Gastroesophageal sphincter (tissue), 4 donors: ENCODE measurements around the gene EMP2. TPM values are rescaled to one million over a fixed set of nuclear protein-coding genes. Genes with fewer than 3 reads are reported as not detected.
"Not testable (repeated sequence)": the region's sequence is repeated elsewhere in the genome, so short reads cannot be mapped to it uniquely, and the experiment has no call there.

Source experiments
- ATAC-seq: fragments of 150-250 bp; one replicate; pipeline ENCODE4 v1.9.1; 2016; ENCODE audit warnings: mild to moderate bottlenecking, moderate library complexity
- H3K27ac ChIP-seq, 4 donors: fragments of 200-600 bp; sonication (generic) in 3 of 4; 1 replicate in 3 of 4; 2 replicates in 1 of 4; pipeline ENCODE4 v1.5.1; 2016 to 2019
- H3K27me3 ChIP-seq: fragments of 200-600 bp; sonication (generic); one replicate; pipeline ENCODE4 v1.5.1; 2019
- H3K36me3 ChIP-seq, 2 donors: fragments of 200-600 bp; sonication (generic); one replicate each; pipeline ENCODE4 v1.5.1; 2019; ENCODE audit warnings: control low read depth in 1 of 2
- H3K4me1 ChIP-seq, 3 donors: fragments of 200-600 bp; sonication (generic); 1 replicate in 2 of 3; 2 replicates in 1 of 3; pipeline ENCODE4 v1.5.1; 2016 to 2019; ENCODE audit warnings: control low read depth in 2 of 3
- H3K4me3 ChIP-seq, 2 donors: fragments of 200-600 bp; sonication (generic); one replicate each; pipeline ENCODE4 v1.5.1; 2019; ENCODE audit warnings: mild to moderate bottlenecking in 1 of 2, moderate library complexity in 1 of 2
- H3K9me3 ChIP-seq, 3 donors: fragments of 200-600 bp; sonication (generic); one replicate each; pipeline ENCODE4 v1.5.1; 2017 to 2019; ENCODE audit warnings: control low read depth in 2 of 3
- EP300 ChIP-seq: sonication (generic); formaldehyde crosslinking; IDR thresholded peaks from one replicate; pipeline ENCODE4 v1.6.1; 2017; ENCODE audit warnings: antibody characterized with exemption, mild to moderate bottlenecking
- POLR2A ChIP-seq, 2 donors: fragments of 450-650 bp; IDR thresholded peaks; one replicate each; pipeline ENCODE4 v1.6.1; 2017; ENCODE audit warnings: antibody characterized with exemption in 2 of 2, mild to moderate bottlenecking in 2 of 2, moderate library complexity in 1 of 2
- POLR2AphosphoS5 ChIP-seq: sonication (generic); formaldehyde crosslinking; IDR thresholded peaks from one replicate; pipeline ENCODE4 v1.6.1; 2017; ENCODE audit warnings: antibody characterized with exemption
- WGBS, 2 donors: methylation state at CpG; one replicate each; pipeline ENCODE4 v1.1.5; 2018; ENCODE audit warnings: low coverage in 1 of 2; 5-methylcytosine and 5-hydroxymethylcytosine counted together
- total RNA-seq, 4 donors: library from RNA; depleted of rRNA; stranded (reverse); fragments of >200 nt; gene quantifications; one replicate each; pipeline ENCODE4 v1.1.0, GENCODE V29; 2016
- TF ChIP-seq, protein P1 (sequence below), 4 experiments: fragments of 200-600 bp in 2 of 4; fragments of 450-650 bp in 2 of 4; sonication (generic) in 1 of 4; IDR thresholded peaks; one replicate each; pipeline ENCODE4 v1.5.1; 2017 to 2019; ENCODE audit warnings: antibody characterized with exemption in 4 of 4, mild to moderate bottlenecking in 2 of 4, moderate library complexity in 2 of 4

Gene EMP2
- total RNA-seq, 4 donors from 2014 or later, result 52.8 to 94.7 (median 69.7) TPM

DNA sequence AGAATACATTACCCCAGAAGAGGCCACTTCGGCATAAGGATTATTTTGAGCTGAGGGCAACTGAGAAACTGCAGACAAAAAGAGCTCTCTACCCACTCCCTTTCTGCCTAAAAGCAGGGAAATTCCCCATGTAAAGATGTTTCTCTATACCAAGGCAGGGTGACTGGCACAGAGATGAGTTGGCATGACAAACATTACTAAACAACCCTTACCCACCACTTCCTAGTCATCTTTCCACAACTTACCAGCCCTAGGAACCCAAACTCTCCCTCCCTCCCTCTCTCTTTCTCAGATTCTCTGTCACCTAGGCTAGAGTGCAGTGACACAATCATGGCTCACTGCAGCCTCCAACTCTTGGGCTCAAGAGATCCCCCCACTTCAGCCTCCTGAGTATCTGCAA lies 68.6 kb downstream of the EMP2 start:
- H3K27me3 ChIP-seq, result no peaks in the 10 kb centered on the region
- no peaks in the 10 kb centered on the region for H3K9me3 ChIP-seq
- ATAC-seq, result no peak
- H3K4me1 ChIP-seq, result peaks cover 0 to 13% (median 2%) of the 10 kb centered on the region in 3 donors
- TF ChIP-seq POLR2AphosphoS5, result no peak
- no peak for TF ChIP-seq POLR2A (IDR thresholded peaks at IDR 0.05)
- TF ChIP-seq EP300, result no peak
- TF ChIP-seq, protein P1, sequence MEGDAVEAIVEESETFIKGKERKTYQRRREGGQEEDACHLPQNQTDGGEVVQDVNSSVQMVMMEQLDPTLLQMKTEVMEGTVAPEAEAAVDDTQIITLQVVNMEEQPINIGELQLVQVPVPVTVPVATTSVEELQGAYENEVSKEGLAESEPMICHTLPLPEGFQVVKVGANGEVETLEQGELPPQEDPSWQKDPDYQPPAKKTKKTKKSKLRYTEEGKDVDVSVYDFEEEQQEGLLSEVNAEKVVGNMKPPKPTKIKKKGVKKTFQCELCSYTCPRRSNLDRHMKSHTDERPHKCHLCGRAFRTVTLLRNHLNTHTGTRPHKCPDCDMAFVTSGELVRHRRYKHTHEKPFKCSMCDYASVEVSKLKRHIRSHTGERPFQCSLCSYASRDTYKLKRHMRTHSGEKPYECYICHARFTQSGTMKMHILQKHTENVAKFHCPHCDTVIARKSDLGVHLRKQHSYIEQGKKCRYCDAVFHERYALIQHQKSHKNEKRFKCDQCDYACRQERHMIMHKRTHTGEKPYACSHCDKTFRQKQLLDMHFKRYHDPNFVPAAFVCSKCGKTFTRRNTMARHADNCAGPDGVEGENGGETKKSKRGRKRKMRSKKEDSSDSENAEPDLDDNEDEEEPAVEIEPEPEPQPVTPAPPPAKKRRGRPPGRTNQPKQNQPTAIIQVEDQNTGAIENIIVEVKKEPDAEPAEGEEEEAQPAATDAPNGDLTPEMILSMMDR (IDR thresholded peaks at IDR 0.05), result no peak
- H3K36me3 ChIP-seq, result peaks cover 0 to 17% of the 10 kb centered on the region in 2 donors
- 100% methylated on average over 1 of the region's 1 CpG for WGBS, 2 donors
- no peak overlapping the region for H3K27ac ChIP-seq
- no peak overlapping the region for H3K4me3 ChIP-seq

DNA sequence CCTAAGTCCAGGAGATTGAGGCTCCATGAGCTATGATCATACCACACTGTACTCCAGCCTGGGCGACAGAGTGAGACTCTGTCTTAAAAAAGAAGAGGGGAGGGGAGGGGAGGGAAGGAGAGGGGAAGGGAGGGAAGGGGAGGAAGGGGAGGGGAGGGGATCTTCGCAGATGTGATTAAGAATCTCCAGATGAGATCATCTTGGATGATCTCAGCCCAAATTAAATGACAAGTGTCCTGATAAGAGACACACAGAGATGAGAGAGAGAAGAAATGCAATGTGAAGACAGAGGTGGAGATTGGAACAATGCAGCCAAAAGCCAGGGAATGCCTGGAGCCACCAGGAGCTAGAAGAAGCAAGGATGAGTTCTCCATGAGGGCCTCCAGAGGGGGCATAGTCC lies 70.1 kb downstream of the EMP2 start:
- TF ChIP-seq POLR2AphosphoS5 (no peak), EP300 (no peak), POLR2A (IDR thresholded peaks at IDR 0.05) (no peak)
- TF ChIP-seq, protein P1 (IDR thresholded peaks at IDR 0.05), result no peak
- peaks cover 0 to 12% (median 2%) of the 10 kb centered on the region in 3 donors for H3K4me1 ChIP-seq
- no peaks in the 10 kb centered on the region for H3K9me3 ChIP-seq
- no peak for ATAC-seq
- H3K36me3 ChIP-seq, result peaks cover 0 to 17% of the 10 kb centered on the region in 2 donors
- no peaks in the 10 kb centered on the region for H3K27me3 ChIP-seq
- no peak overlapping the region for H3K27ac ChIP-seq
- WGBS, 2 donors, result 55 to 67% methylated on average over 1 to 2 of the region's 2 CpGs
- no peak overlapping the region for H3K4me3 ChIP-seq

DNA sequence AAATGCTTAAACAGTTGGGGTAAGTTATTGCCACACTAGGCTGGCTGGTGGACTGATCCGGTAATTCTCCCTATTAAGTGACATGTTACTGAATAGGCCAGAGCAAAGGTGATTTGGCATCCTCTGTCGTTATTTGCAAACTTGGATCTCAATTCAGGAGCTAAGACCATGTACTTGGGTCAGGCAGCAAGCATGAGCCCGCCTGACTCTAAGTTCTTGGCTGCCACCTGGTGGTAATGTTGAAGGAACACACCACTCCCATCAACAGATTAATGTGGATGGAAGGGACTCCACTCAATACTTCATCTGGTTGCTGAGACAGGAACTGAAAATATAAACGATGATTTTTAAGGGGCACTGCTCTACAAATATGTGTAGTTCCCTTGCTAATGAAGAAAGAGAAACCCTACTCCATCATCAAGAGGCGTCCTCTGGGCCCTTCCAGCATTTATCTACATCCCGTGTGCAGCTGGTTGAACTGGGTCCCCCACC lies 70.8 kb downstream of the EMP2 start:
- no peak overlapping the region for H3K27ac ChIP-seq
- no peaks in the 10 kb centered on the region for H3K27me3 ChIP-seq
- peak; percentile 75 for ATAC-seq
- peaks cover 0 to 5% (median 0%) of the 10 kb centered on the region in 3 donors for H3K4me1 ChIP-seq
- TF ChIP-seq, protein P1 (IDR thresholded peaks at IDR 0.05), result peak; percentile 68 to 81 (median 79)
- no peak for TF ChIP-seq EP300
- no peak for TF ChIP-seq POLR2AphosphoS5
- TF ChIP-seq POLR2A (IDR thresholded peaks at IDR 0.05), result no peak
- 7 to 14% methylated on average over 5 of the region's 6 CpGs for WGBS, 2 donors
- no peak overlapping the region for H3K4me3 ChIP-seq
- peaks cover 0 to 17% of the 10 kb centered on the region in 2 donors for H3K36me3 ChIP-seq
- H3K9me3 ChIP-seq, result no peaks in the 10 kb centered on the region

DNA sequence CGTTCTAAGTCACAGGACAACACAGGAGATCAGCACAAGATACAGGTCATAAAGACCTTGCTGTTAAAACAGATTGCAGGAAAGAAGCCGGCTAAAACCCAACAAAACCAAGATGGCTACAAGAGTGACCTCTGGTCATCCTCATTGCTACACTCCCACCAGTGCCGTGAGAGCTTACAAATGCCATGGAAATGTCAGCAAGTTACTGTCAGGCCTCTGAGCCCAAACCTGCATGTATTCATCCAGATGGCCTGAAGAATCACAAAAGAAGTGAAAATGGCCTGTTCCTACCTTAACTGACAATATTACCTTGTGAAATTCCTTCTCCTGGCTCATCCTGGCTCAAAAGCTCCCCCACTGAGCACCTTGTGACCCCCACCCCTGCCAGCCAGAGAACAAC lies 75.1 kb downstream of the EMP2 start:
- H3K9me3 ChIP-seq, H3K4me3 ChIP-seq, ATAC-seq, H3K27ac ChIP-seq, H3K27me3 ChIP-seq, H3K4me1 ChIP-seq: not testable (repeated sequence)
- peaks cover 0 to 12% of the 10 kb centered on the region in 2 donors for H3K36me3 ChIP-seq
- 50 to 73% methylated on average over 2 to 3 of the region's 3 CpGs for WGBS, 2 donors

DNA sequence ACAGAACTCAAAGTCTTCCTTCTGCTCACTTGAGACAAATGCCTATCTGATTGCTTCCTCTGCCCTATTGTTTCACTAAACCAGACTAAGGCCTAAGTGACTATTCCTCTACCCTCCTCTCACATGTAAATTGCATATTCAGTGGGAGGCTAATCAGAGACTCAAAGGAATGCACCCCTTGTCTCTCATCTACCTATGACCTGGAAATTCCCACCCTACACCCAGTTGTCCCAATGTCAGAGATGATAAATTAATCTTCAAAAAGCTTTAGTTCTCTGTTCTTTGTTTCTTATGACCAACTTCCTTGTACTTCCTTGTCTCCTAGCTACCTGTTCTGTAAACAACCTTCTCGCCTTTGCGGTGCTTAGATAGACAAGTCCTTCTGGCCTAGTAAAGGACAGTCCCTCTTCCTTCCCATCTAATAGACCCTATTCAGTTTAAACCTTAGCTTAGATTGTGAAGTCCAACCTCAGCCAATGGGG lies 76.0 kb downstream of the EMP2 start:
- Histone ChIP-seq H3K4me3 (no peak overlapping the region), H3K27ac (no peak overlapping the region), H3K4me1 (no peaks in the 10 kb centered on the region), H3K9me3 (no peaks in the 10 kb centered on the region), H3K36me3 (peaks cover 0 to 12% of the 10 kb centered on the region in 2 donors), H3K27me3 (no peaks in the 10 kb centered on the region)
- no peak for ATAC-seq
- TF ChIP-seq POLR2AphosphoS5 (no peak), EP300 (no peak)
- TF ChIP-seq, protein P1 (IDR thresholded peaks at IDR 0.05), result no peak
- 63% methylated on average over 2 of the region's 2 CpGs; no CpG with 5 or more reads in 1 of the 2 donors for WGBS, 2 donors
